Mesenchymal stem cell (in vitro differentiated cells and primary cell): ENCODE data around the gene DES. TPM values are rescaled to one million over a fixed set of nuclear protein-coding genes. Genes with fewer than 3 reads are reported as not detected.

Experiments
- DNase-seq: peaks from one replicate; pipeline ENCODE4 v3.0.0-alpha.2; 2013
- H2AFZ ChIP-seq: one replicate; pipeline ENCODE4 v1.6.1; 2013; ENCODE audit warnings: low read depth, mild to moderate bottlenecking, control low read depth, inconsistent platforms, low read length, moderate library complexity
- H2AK5ac ChIP-seq: 2 replicates; pipeline ENCODE4 v1.6.1; 2013; ENCODE audit warnings: low read length, moderate library complexity, mild to moderate bottlenecking, inconsistent platforms; ENCODE audit not compliant: severe bottlenecking
- H2BK120ac ChIP-seq: one replicate; pipeline ENCODE4 v1.6.1; 2013; ENCODE audit warnings: low read depth, mild to moderate bottlenecking, inconsistent platforms, low read length, moderate library complexity
- H2BK12ac ChIP-seq, 2 experiments: one replicate each; pipeline ENCODE4 v1.6.1; 2013; ENCODE audit warnings: inconsistent platforms in 2 of 2, low read length in 2 of 2, mild to moderate bottlenecking in 2 of 2, moderate library complexity in 2 of 2, control low read depth in 1 of 2
- H2BK15ac ChIP-seq: one replicate; pipeline ENCODE4 v1.6.1; 2013; ENCODE audit warnings: mild to moderate bottlenecking, low read depth, inconsistent platforms; ENCODE audit not compliant: poor library complexity, severe bottlenecking
- H2BK5ac ChIP-seq: 2 replicates; pipeline ENCODE4 v1.6.1; 2013; ENCODE audit warnings: low read depth, mild to moderate bottlenecking, low read length, control low read depth, inconsistent platforms; ENCODE audit not compliant: poor library complexity, severe bottlenecking
- H3K14ac ChIP-seq, 2 experiments: one replicate each; pipeline ENCODE4 v1.6.1; 2013; ENCODE audit warnings: inconsistent platforms in 2 of 2, low read length in 2 of 2, control low read depth in 1 of 2, mild to moderate bottlenecking in 1 of 2, moderate library complexity in 1 of 2
- H3K18ac ChIP-seq, 2 experiments: one replicate each; pipeline ENCODE4 v1.6.1; 2013; ENCODE audit warnings: inconsistent platforms in 2 of 2, low read length in 2 of 2, control low read depth in 1 of 2, low read depth in 1 of 2, mild to moderate bottlenecking in 1 of 2
- H3K23ac ChIP-seq, 2 experiments: one replicate each; pipeline ENCODE4 v1.6.1; 2013; ENCODE audit warnings: inconsistent platforms in 2 of 2, low read length in 2 of 2, mild to moderate bottlenecking in 2 of 2, moderate library complexity in 2 of 2, control low read depth in 1 of 2
- H3K27ac ChIP-seq: 2 replicates; pipeline ENCODE4 v1.5.1; 2013; ENCODE audit warnings: mild to moderate bottlenecking, moderate library complexity, low read length, control low read depth, inconsistent platforms; ENCODE audit not compliant: poor library complexity, severe bottlenecking
- H3K27me3 ChIP-seq, 2 experiments: 2 replicates each; pipeline versions ENCODE4 v1.6.1 to v1.7.0; 2013; ENCODE audit warnings: low read length in 2 of 2, mild to moderate bottlenecking in 2 of 2, moderate library complexity in 2 of 2, control low read depth in 1 of 2, inconsistent platforms in 1 of 2; ENCODE audit not compliant: control insufficient read depth in 1 of 2, insufficient read depth in 1 of 2
- H3K36me3 ChIP-seq, 2 experiments: 2 replicates each; pipeline versions ENCODE4 v1.6.1 to v1.7.0; 2013; ENCODE audit warnings: low read length in 2 of 2, control low read depth in 1 of 2, inconsistent platforms in 1 of 2, low read depth in 1 of 2, mild to moderate bottlenecking in 1 of 2; ENCODE audit not compliant: insufficient read depth in 2 of 2, control insufficient read depth in 1 of 2
- H3K4ac ChIP-seq, 2 experiments: one replicate each; pipeline ENCODE4 v1.6.1; 2013; ENCODE audit warnings: inconsistent platforms in 2 of 2, low read length in 2 of 2, mild to moderate bottlenecking in 2 of 2, moderate library complexity in 2 of 2, control low read depth in 1 of 2, low read depth in 1 of 2
- H3K4me1 ChIP-seq: 2 replicates; pipeline ENCODE4 v1.6.1; 2013; ENCODE audit warnings: low read depth, low read length, control low read depth; ENCODE audit not compliant: control insufficient read depth, insufficient read depth
- H3K4me2 ChIP-seq: 2 replicates; pipeline ENCODE4 v1.6.1; 2013; ENCODE audit warnings: low read length, mild to moderate bottlenecking, inconsistent platforms; ENCODE audit not compliant: poor library complexity, severe bottlenecking
- H3K4me3 ChIP-seq, 2 experiments: 2 replicates each; pipeline versions ENCODE4 v1.5.1 to v1.7.0; 2013; ENCODE audit warnings: low read length in 2 of 2, mild to moderate bottlenecking in 2 of 2, control low read depth in 1 of 2, low read depth in 1 of 2; ENCODE audit not compliant: insufficient read depth in 1 of 2
- H3K79me1 ChIP-seq: replicated peaks from 2 replicates; pipeline ENCODE4 v1.6.1; 2013; ENCODE audit warnings: mild to moderate bottlenecking, control low read depth, low read length, inconsistent platforms; ENCODE audit not compliant: poor library complexity, severe bottlenecking
- H3K9ac ChIP-seq: 2 replicates; pipeline ENCODE4 v1.7.0; 2013; ENCODE audit warnings: mild to moderate bottlenecking, low read length, moderate library complexity
- H3K9me3 ChIP-seq: 2 replicates; pipeline ENCODE4 v1.7.0; 2013; ENCODE audit warnings: mild to moderate bottlenecking, low read length; ENCODE audit not compliant: control insufficient read depth
- H4K8ac ChIP-seq: one replicate; pipeline ENCODE4 v1.6.1; 2013; ENCODE audit warnings: inconsistent platforms, mild to moderate bottlenecking, low read length, moderate library complexity
- H4K91ac ChIP-seq: one replicate; pipeline ENCODE4 v1.6.1; 2013; ENCODE audit warnings: mild to moderate bottlenecking, low read length, inconsistent platforms
- WGBS: methylation state at CpG from one replicate; pipeline ENCODE4 v1.1.7; 2013; ENCODE audit warnings: mixed read lengths; 5-methylcytosine and 5-hydroxymethylcytosine counted together
- polyA plus RNA-seq, 2 experiments: library from polyadenylated mRNA; stranded (reverse); fragments of 200-250 nt; gene quantifications; one replicate each; pipeline ENCODE4 v1.2.3, GENCODE V29; 2013

The DES gene
- polyA plus RNA-seq (2013, experiment 1 of 2): 1.2 TPM
- polyA plus RNA-seq (2013, experiment 2 of 2): 1.8 TPM

GRCh38 chr2:219418155-219419011 lies at the start of gene DES:
Gene DES, plus strand, starts transcription at chr2:219418377. Its CDS starts 86 bp downstream, at chr2:219418463.
- Histone ChIP-seq H3K4me2 (peak within 1 kb of the TSS; percentile 54), H4K91ac (no peak within 1 kb of the TSS), H2BK120ac (peak within 1 kb of the TSS; percentile 9), H3K4ac (no peak within 1 kb of the TSS), H2AK5ac (peak within 1 kb of the TSS; percentile 47), H3K18ac (peak within 1 kb of the TSS in 1 of 2 experiments; percentile 84), H2BK12ac (peak within 1 kb of the TSS in 1 of 2 experiments; percentile 49), H3K14ac (peak within 1 kb of the TSS in 1 of 2 experiments; percentile 76), H3K4me1 (peaks cover 21% of the 10 kb centered on the region), H3K27ac (no peak within 1 kb of the TSS), H3K4me3 (peak within 1 kb of the TSS; percentile 29 to 35), H2BK15ac (peak within 1 kb of the TSS; percentile 63), H2AFZ (peak within 1 kb of the TSS; percentile 44), H3K79me1 (no peaks in the 10 kb centered on the region), H3K23ac (peak within 1 kb of the TSS in 1 of 2 experiments; percentile 46), H3K9me3 (peaks cover 4% of the 10 kb centered on the region), H3K9ac (no peak within 1 kb of the TSS), H4K8ac (peak within 1 kb of the TSS; percentile 65), H3K27me3 (peaks cover 9 to 10% of the 10 kb centered on the region in 2 experiments), H3K36me3 (no peaks in the 10 kb centered on the region), H2BK5ac (no peak within 1 kb of the TSS)
- no peak for DNase-seq
- WGBS: 27% methylated on average over 87 of the region's 98 CpGs

- Histone ChIP-seq H2BK120ac (no peak overlapping the region), H4K91ac (no peak overlapping the region), H3K4ac (peak overlapping the region in 1 of 2 experiments; percentile 73), H2AFZ (no peak overlapping the region), H4K8ac (no peak overlapping the region), H3K36me3 (peaks cover 6% of the 10 kb centered on the region in 2 experiments), H3K4me3 (peak overlapping the region in 1 of 2 experiments; percentile 58), H3K9ac (peak overlapping the region; percentile 50), H3K79me1 (no peaks in the 10 kb centered on the region), H3K4me2 (no peak overlapping the region), H3K27ac (peak overlapping the region; percentile 3), H3K4me1 (peaks cover 2% of the 10 kb centered on the region), H2AK5ac (no peak overlapping the region), H3K9me3 (no peaks in the 10 kb centered on the region), H3K14ac (no peak overlapping the region), H3K23ac (no peak overlapping the region), H3K18ac (peak overlapping the region in 1 of 2 experiments; percentile 49), H3K27me3 (no peaks in the 10 kb centered on the region), H2BK12ac (peak overlapping the region in 1 of 2 experiments; percentile 42), H2BK5ac (no peak overlapping the region), H2BK15ac (no peak overlapping the region)
- WGBS: 44% methylated on average over 1 of the region's 3 CpGs
- DNase-seq: peak; percentile 88
These were observed 49.4 kb upstream of the DES start for GRCh38 chr2:219368690-219369191.

- WGBS: 50% methylated on average over 2 of the region's 2 CpGs
- Histone ChIP-seq H3K27ac (no peak overlapping the region), H3K79me1 (no peaks in the 10 kb centered on the region)
These were observed 48.7 kb upstream of the DES start for GRCh38 chr2:219369447-219369861.

More at GRCh38 chr2:219369447-219369861, 48.7 kb upstream of the DES start:
- Histone ChIP-seq H4K8ac (peak overlapping the region; percentile 9), H3K14ac (no peak overlapping the region), H2BK5ac (no peak overlapping the region), H3K18ac (peak overlapping the region in 1 of 2 experiments; percentile 5), H3K36me3 (peaks cover 13% of the 10 kb centered on the region in 2 experiments), H3K9ac (no peak overlapping the region), H4K91ac (no peak overlapping the region), H3K4me3 (no peak overlapping the region), H2BK120ac (no peak overlapping the region), H2AK5ac (no peak overlapping the region), H3K4me2 (no peak overlapping the region), H2AFZ (no peak overlapping the region), H3K27me3 (no peaks in the 10 kb centered on the region), H3K4ac (no peak overlapping the region), H2BK12ac (no peak overlapping the region), H3K9me3 (no peaks in the 10 kb centered on the region), H3K23ac (no peak overlapping the region), H3K4me1 (peaks cover 2% of the 10 kb centered on the region), H2BK15ac (no peak overlapping the region)
- peak; percentile 81 for DNase-seq
